Measurements from ENCODE around the gene KLK13.

The KLK13 gene, protein sequence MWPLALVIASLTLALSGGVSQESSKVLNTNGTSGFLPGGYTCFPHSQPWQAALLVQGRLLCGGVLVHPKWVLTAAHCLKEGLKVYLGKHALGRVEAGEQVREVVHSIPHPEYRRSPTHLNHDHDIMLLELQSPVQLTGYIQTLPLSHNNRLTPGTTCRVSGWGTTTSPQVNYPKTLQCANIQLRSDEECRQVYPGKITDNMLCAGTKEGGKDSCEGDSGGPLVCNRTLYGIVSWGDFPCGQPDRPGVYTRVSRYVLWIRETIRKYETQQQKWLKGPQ

DNA sequence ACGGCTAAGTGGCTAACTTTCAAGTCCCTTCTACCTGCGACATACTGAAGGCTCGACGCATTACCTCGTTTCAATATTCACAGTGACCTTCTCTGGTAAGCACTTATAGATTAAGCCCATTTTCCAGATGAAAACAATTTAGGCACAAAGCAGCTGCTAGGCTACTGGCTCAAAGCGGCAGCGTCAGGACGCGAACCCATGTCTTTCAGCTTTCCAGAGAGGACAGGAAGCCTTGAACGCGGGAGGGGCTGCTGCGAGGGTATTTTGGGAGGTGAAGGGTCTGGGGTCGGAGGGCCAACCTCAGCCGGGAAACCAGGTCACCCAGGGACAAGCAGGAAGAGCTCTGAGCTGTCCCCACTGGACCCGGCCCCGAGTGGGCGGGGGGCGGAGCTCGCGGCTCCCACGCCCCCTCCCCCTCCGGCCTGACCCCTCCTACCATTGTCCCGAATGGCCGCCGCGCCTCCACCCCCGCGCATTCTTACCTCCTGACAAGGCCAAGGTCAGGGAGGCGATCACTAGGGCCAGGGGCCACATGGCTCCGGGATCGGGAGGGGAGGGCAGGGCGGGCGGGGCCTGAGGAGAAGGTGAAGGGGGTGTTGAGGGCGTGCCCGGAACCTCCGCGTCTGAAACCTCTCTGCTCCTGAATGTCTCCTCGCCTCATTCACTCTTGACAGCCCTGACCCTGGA, at the start of gene KLK13:
Gene KLK13 (minus strand): TSS at position 559 of the 687 bp plus-strand sequence. CDS start 25 bp downstream, at position 534.
- DNase-seq = no peak

DNA sequence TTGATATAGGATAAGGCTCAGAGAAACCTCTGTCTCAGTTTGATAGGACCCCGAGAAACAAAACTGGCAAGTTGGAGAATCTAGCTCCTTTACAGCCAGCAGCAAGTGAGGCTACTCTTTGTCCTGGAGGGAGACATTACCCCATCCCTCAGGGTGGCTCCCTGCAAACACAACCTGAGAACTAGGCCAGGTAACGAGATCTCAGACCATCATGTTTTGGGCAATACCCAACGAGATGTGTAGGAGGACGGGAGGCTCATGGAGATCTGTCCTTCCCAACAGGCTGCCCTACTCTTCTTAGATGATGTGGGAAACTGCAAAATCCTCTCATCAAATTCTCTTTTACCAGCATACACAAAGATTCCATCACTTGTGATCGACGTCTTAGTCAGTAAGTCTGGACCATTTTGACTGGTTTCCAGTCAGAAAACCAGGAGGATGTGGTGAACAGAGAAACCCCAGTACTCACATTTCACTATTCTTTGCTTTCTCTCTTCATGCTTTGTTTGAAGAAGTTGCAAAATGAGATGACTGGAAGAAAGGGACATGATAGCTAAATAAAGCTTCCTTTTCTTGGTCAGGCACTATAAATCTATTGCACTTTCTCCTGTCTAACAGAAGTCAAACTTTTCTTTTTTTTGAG, 49.3 kb upstream of the KLK13 start:
- DNase-seq = no peak

DNA sequence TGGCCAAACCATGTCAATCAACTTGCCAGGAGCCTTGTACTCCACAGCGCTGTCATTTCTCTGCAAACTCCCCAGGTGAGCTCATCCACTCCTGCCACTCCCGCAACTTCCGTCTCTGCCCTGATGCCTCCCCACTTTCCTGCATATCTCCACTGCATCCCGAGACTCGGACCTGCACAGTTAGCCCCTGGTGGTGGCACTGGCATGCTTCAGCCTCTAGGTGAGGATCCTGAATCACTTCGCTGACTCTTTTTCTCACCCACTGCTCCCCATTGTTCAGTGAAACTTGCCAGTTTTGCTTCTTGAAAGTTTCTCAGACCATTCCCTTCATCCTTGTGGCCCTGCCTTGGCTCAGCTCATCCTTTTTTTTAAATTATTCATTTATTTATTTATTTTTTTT, 46.7 kb upstream of the KLK13 start:
- DNase-seq = no peak

DNA sequence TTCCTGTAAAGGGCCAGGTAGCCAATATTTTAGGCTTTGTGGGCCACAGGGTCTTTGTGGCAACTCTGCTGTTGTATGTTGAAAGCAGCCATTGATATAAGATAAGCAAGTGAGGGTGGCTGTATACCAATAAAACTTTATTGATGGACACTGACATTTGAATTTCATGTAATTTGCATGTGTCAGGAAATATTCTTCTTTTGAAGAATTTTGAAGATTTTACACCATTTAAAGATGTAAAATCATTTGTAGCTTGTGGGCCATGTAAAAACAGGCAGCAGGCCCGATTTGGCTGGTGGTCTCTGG, 45.7 kb upstream of the KLK13 start:
- no peak for DNase-seq

DNA sequence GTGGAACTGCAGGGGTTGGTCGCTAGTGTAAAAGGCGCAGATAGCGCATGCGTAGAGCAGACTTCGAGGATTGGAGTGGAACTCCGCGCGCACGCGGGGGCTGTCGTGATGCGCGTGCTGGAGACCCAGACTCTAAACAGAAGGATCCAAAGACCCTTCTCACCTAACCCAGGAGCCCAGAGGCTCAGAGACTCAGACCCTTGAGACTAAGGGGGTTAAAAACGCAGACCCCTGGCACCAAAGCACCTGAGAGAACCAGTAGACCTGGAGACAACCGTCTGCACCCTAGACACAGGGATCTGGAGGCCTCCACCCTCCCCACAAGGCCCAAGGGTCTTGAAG, 43.9 kb upstream of the KLK13 start:
- no peak for DNase-seq

DNA sequence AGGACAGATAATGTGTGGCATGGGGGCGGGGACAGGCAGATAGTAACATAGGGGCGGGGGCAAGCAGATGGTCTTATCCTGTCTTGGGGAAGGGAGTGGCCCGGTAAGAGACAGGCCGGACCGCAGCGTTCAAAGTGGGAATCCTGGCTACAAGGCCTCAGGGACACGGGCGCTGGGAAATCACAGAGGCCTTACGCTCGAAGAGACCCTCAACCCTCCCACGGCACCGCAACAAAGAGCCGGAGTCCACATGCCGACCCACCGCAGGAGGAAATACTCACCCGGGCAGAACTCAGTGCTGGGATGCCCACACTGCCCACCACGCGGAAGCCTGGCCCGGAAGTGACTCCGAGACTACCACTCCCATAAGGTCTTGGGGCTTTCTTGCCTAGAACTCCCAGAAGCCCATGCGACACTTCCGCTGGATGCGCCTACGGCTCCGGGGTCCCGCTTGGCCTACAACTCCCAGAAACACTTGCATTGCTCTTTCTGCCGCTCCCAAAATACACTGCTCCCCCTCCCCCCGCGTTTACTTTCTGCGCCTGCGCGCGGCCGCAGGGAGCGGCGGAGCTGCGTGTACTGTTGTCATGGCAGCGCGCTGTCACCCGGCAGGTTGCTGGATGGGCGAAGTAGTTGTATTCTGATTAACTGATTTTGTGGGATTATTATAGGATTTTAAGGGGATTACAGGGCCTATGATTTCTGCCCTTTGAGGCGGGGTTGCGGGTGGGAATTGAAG, 43.3 kb upstream of the KLK13 start, which contains the start of gene CTU1:
Gene CTU1 (minus strand): TSS at position 344 of the 739 bp plus-strand sequence. CDS start 3,840 bp downstream, outside the sequence.
- peak; percentile 94 for DNase-seq

DNA sequence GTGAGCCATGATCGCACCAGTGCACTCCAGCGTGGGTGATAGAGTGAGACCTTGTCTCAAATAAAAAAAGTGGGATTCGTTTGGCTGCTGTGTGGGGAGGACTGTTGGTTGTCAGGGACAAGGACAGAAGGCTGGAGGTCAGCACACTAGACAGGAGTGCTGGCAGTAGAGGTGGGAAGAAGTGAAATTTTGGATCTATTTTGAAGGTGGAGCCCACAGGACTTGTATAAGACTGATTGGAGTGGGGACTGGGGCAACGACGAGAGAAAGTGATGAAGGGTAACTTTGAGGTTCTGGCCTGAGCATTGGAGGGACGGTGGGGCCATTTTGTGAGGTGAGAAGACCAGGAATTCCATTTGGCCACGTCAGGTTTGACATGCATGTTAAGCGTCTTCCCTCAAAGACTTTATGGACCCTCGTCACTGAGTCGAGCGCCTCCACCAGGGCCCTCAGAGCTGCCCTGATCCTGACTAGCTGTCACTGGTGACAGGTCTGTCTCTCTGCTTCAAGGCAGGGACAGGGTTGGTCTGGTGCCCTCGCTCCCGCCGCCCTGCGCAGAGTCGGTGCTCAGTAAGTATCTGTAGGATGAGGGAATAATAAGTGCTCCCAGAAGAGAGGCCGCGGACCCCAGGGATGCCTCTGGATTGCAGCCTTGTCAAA, 42.6 kb upstream of the KLK13 start:
- DNase-seq = no peak

DNA sequence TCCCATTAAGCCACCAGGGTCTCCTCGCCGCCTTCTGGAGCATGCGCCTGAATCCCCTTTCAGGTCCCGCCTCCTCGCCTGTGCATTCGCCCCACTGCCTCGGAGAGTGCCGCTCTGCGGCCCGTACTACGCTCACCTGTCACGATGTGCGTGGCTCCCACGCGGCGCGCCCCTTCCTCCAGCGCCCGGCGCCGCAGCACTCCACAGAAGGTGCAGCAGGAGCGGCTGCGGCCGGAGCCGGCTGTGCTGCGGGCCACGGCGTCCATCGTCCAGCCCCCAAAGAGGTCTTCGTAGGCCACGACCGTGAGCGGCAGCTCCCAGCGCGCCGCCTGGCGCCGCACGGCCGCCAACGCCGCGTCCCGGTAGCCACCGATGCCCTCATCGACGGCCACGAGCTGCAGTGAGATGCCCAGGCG, 39.0 kb upstream of the KLK13 start:
- no peak for DNase-seq

DNA sequence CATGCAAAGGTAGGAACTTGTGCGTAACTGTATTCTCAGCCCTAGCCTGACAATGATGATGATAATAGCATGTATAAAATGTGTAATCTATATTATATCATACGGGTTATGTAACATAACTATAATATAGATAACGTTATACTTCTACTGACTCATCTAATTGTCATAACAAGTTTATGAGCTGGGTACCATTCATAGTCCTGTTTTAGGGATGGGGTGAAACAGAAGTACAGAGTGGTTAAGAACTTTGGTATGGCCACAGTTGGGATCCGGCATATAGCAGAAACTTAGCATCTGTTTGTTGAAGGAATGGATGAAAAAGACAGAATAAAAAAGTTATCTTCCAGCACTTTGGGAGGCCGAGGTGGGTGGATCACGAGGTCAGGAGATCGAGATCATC, 38.1 kb upstream of the KLK13 start:
- no peak for DNase-seq

DNA sequence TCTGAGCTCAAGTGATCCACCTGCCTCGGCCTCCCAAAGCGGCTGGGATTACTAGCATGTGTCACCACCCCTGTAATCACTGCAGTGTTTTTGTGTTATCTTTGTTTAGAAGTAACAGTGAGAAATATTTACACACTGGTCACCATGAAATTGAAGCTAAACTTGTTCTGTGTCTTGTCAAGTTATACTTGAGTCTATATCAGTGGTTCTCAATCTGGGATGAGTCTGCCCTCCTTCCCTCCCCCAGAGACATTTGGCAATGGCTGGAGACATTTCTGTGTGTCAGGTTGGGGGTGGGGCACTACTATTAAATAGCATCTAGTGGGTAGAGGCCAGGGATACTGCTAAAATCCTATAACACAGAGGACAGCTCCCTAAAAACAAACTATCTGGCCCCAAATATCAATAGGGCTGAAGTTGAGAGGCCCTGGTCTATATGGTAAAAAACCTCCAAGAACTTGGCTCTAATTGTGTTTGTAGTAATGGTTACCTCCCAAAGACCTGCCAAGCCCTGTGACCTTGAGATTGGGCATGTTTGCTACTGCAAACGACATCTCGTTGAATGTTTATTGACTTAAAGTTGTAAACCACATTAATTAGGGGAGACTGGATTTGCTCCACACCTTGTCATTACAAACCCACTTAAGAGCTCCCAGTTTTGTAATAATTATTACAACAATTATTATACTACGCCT, 36.4 kb upstream of the KLK13 start:
- no peak for DNase-seq

DNA sequence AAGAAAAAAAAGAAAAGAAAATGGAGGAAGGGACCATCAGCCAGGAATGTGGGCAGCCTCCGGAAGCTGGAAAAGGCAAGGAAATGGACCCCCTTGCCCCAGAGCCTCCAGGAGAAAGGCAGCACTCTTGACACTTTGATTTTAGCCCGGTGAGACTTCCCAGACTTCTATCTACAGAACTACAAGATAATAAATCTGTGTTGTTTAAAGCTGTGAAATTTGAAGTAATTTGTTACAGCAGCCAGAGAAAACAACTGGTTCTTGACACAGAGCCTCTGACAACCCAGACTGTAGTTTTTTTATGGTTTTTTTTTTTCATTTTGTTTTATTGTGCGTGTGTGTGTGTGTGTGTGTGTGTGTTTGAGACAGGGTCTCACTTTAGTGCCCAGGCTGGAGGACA, 35.7 kb upstream of the KLK13 start:
- DNase-seq = no peak

DNA sequence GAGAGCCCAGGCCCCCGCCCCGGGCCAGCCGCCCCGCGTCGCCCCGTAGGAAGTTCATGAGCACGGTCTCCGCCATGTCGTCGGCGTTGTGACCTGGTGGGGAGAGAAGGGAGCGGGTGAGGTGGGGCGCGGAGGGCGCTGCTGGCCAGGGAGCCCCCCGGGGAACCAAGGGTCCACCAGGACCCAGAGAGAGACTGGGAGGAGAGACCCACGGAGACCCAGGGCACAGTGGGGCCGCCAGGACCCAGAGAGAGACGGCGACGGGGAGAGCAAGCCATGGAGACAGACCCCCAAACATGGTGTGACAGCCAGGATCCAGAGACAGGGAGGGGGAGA, 34.1 kb upstream of the KLK13 start:
- no peak for DNase-seq

DNA sequence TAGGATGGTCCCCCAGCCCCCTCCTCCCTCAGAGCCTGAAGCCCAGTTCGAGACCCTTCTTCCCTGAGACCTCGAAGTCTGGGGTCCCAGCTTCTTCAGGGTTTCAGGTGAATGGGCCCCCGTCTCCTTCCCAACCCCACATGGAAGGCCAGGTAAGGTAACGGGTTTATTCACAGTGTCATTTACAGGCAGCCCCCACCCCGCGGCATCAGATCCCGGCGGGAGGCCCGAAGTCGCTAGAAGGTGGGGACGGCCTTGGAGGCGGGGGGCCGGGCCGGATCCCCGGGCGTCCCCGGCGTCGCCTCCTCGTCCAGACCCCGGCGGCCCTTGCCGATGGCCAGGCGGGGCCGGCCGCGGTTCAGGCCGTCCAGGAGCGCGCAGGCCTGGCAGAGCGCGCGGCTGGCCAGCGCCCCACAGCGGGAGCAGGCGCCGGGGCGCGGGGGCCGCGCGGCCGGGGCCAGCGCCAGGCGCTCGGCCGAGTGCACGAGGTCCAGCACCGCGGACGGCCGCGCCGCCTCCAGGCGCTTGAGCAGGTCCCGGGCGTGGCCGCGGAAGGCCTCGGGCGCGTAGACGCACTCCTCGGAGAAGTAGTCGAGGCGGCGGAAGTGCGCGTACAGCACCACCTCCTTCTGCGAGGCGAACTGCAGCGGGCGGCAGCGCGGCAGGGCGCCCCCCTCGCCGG, 33.6 kb upstream of the KLK13 start:
- DNase-seq = peak; percentile 18

DNA sequence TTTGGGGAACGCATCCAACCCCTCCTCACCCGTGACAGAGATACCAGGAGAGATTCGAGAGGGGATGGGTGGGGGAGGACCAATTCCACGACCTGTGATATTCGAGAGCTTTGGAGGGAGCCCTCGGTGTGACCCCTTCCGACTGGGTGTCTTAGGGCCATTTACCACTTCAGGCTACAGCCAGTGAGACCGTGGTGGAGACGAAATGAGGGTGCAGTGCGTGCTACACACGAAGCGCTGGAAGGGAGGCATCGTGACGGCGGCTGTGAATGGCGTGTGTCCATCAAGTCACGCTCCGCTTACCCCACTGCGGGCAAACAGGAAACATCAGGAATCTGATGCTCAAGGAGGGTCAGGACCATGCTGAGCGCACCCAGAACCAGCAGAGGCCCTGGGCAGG, 32.9 kb upstream of the KLK13 start:
- DNase-seq = no peak

DNA sequence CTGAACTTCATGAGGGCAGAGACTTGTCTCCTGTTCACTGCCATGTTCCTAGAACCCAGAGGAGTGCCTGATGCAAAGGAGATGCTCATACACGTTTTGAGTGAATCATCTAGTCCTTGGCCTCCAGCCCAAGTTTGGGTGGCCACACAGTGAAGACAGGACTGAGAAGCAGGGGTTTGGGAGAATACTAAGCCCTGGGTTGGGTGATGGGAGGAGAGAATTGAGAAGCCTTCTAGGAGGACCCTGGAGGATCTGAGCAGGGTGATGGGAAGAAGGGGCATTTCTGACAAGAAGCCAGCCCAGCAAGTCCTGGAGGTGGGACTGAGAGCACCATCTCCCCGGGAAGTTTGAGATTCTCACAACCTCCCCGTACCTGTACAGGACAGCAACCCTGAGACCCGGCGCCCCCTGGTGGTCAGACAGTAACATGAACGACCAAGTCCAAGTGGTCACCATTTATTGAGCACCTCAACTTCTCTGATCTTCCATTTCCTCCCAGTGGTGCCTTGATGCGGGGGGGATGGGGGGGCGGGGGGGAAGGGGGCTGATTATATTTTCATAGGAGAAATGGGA, 32.4 kb upstream of the KLK13 start:
- peak; percentile 72 for DNase-seq

DNA sequence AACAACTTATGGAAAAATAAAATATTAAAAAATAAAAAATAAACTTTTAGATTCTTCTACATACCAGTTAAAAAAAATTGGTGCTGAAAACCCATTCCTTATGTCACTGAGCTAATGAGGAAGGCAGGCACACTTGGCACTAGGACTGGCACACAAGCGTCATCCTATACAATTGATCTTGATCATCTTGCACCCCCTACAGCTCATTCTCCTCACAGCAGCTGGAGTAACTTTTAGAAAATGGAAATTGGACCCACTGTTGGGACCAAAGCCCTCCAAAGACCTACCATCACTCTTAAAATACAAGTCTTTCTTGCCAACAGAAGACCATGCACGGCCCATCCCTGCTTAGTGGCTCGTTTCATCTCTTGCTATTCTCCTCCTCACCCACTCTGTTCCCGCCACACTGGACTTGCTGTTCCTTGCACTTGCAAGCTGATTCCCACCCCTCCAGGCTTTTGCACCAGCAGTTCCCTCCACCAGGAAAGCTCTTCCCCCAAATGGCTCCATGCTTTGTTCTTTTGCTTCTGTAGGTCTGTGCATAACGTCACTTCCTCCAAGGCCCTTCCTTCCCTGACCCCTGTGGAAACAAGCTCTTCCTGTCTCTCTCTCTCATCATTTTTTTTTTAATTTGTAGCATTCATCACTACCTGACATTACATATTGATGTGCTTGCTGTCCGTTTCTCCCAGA, 31.7 kb upstream of the KLK13 start:
- DNase-seq = no peak

DNA sequence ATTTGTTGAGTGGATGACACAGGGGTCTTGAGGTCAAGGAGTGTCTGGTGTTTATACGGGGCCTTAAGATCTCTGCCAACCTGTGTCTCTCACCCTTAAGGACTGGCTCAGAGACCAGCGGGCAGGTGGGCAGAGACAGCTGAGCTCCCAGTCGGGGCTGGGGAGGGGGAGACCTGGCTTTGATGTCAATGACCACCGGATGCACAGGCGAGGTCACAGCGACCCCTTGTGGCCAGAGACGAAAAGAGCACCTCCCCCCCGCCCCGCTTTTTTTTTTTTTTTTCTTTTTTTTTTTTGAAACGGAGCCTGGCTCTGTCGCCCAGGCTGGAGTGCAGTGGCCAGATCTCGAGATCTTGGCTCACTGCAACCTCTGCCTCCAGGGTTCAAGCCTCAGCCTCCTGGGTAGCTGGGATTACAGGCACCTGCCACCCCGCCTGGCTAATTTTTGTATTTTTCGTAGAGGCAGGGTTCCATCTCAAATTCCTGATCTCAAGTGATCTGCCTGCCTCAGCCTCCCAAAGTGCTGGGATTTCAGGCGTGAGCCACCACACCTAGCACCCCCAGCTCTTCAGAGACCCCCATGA, 29.9 kb upstream of the KLK13 start:
- DNase-seq = peak; percentile 25

DNA sequence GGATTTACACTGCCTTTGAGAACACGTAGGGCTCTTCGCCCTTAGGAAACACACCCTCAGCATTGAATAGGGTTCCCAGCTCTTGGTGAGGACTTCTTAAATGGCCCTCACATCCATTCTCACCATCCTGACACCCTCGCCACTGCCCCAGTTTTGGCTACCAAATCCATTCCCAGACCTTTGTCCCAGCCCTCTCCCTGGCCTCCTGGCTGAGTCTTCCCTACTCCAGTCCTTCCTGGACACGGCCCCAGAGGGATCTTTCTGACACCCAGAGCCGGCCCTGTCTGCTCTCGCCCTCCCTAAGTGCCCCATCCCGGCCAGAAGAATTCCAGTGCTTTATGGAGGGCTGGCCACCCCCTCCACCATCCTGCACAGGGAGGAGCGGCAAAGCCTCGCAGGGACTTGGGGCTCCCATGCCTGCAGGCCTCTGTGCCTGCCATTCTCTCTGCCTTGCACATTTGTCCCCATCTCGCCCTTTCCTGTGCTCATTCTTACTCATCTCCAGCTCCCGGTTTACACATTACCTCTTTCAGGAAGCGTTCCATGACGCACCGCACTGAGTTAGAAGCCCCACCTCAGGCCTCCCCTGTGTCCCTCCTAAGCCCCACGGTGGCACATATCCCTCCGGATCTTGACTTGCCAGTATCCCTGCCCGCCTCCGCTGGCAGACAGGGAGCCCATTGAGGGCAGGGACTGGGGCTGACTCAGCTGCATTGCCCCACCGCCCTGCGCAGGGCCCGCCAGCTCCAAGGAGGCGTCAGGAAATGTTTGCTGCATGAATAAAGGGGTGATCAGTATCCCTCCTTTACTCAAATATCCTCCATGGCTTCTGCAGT, 28.8 kb upstream of the KLK13 start:
- DNase-seq = no peak

DNA sequence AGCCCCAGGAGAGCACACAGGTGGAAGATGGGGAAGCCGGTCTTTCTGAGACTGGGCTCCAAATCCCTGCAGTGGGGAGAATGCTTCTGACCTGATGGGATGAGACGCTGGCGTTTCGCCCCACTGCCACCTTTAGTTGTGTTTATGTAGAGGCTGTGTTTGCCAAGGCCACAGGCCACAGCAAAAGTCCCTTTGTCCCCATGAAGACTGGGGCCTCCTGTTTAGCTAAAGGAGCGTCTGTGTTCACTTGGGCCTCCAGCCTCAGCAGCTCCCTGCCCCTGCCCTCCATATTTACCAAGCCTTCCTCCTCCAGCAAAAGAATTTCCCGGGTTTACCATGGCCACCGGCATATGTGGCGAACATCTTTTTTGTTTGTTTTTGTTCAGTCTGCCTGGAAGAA, 28.2 kb upstream of the KLK13 start:
- DNase-seq = no peak
